Measurements from ENCODE around the gene NT5C. TPM values are rescaled to one million over a fixed set of nuclear protein-coding genes. Genes with fewer than 3 reads are reported as not detected.

NT5C gene
- total RNA-seq, 1 experiment from 2014 or later: 116 TPM

DNA sequence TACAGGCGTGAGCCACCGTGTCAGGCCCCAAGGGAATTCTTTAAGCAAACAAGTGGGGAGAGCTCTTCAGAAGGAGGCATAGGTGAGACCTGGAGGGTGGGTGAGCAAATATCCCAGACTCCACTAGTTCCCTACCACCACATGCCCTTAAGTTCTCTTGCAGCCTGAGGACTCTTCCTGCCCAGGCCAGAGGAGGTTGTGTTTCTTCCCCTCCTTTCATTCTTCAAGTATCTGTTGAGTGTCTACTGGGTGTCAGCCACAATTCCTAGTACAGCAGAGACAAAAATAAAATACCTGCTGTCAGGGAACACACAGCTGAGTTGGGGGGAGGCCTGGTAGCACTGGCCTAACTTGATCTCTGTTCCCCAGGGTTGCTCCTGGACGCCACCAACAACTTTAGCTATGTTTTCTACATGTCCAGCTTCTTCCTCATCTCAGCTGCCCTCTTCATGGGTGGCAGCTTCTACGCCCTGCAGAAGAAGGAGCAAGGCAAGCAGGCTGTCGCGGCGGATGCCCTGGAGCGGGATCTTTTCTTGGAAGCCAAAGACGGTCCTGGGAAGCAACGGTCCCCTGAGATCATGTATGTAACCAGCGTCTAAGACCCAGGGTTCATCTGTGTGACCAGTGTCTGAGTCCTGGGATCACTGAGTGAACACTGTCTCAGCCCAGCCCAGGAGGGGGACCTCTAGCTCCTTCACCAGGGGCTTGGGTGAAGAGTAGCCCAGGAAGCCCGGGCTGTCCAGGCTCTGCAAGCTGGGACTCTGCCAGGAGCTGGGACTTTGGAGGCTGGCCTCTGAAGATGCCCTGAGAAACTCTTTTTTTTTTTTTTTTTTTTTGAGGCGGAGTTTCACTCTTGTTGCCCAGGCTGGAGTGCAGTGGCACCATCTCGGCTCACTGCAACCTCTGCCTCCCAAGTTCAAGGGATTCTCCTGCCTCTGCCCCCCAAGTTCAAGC lies 27.7 kb downstream of the NT5C start:
- H3K9ac ChIP-seq (ENCODE audit: low read length): no peak overlapping the region
- intact Hi-C loops (cut with micrococcal nuclease): no loop called here
- no peaks in the 10 kb centered on the region for H3F3A ChIP-seq (ENCODE audit: low read length, unreplicated experiment)
- no peaks in the 10 kb centered on the region for H3K9me2 ChIP-seq (replicated peaks; ENCODE audit: low read length)
- ChIA-PET POLR2A (ENCODE audit: unreplicated experiment) (no interaction called here), CTCF (interaction anchor here (0.6 to 2.2 kb wide), 3 partner anchors 32 to 35 kb away, joined by 6 to 23 read pairs (median 8); no protein-coding TSS in a partner anchor)
- no peaks in the 10 kb centered on the region for H3K27me3 ChIP-seq (ENCODE audit: low read length)
- H4K20me1 ChIP-seq (ENCODE audit: low read length): no peaks in the 10 kb centered on the region
- no peak overlapping the region for H3K4me3 ChIP-seq (ENCODE audit: low read length)
- no TSS peak for BruUV-seq (replicated peaks)
- no peak overlapping the region for H2AFZ ChIP-seq (ENCODE audit: low read length)
- H3K4me1 ChIP-seq (ENCODE audit: insufficient read depth, low read length): 0 out of 2 replicates have a peak, but pooled peaks cover under 1% of the 10 kb centered on the region
- no peak for ATAC-seq
- H3K9me3 ChIP-seq (ENCODE audit: low read length): no peaks in the 10 kb centered on the region
- DNase-seq: no peak
- H3K36me3 ChIP-seq (ENCODE audit: low read depth, low read length): no peaks in the 10 kb centered on the region
- TF ChIP-seq EZH2 (IDR thresholded peaks at IDR 0.05; ENCODE audit: low read length, unreplicated experiment): no peak
- TF ChIP-seq, protein P1, sequence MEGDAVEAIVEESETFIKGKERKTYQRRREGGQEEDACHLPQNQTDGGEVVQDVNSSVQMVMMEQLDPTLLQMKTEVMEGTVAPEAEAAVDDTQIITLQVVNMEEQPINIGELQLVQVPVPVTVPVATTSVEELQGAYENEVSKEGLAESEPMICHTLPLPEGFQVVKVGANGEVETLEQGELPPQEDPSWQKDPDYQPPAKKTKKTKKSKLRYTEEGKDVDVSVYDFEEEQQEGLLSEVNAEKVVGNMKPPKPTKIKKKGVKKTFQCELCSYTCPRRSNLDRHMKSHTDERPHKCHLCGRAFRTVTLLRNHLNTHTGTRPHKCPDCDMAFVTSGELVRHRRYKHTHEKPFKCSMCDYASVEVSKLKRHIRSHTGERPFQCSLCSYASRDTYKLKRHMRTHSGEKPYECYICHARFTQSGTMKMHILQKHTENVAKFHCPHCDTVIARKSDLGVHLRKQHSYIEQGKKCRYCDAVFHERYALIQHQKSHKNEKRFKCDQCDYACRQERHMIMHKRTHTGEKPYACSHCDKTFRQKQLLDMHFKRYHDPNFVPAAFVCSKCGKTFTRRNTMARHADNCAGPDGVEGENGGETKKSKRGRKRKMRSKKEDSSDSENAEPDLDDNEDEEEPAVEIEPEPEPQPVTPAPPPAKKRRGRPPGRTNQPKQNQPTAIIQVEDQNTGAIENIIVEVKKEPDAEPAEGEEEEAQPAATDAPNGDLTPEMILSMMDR (conservative IDR thresholded peaks at IDR 0.05; ENCODE audit: low read depth, low read length): no peak
- no peak for TF ChIP-seq EZH2phosphoT487 (IDR thresholded peaks at IDR 0.05; ENCODE audit: borderline replicate concordance, low read length)
- H3K4me2 ChIP-seq (ENCODE audit: low read length): no peak overlapping the region
- H3K27ac ChIP-seq (ENCODE audit: low read length): no peak overlapping the region
- H3K79me2 ChIP-seq (ENCODE audit: low read length): no peaks in the 10 kb centered on the region

DNA sequence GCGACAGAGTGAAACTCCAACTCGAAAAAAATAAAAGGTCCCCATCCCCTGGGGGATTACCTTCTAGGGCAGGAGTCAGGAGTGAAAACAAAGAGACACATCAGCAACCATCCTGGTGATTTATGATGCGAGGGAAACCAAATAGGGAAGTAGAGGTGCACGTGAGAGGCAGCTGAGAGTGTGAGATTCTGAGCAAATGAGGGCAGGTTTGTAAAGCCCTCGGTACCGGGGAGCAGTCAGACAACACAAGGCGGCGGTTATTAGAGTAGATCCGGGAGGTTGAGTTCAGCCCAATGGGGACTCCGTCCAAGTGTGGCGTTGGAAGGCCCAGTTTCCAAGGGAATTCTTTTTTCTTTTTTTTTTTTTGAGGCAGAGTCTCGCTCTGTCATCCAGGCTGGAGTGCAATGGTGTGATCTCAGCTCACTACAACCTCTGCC lies 29.1 kb downstream of the NT5C start:
- no peaks in the 10 kb centered on the region for H3K27me3 ChIP-seq (ENCODE audit: low read length)
- H3K4me1 ChIP-seq (ENCODE audit: insufficient read depth, low read length): no peaks in the 10 kb centered on the region; the same call in 1 of the 2 replicates
- intact Hi-C loops (cut with micrococcal nuclease): no loop called here
- no peaks in the 10 kb centered on the region for H3K9me2 ChIP-seq (replicated peaks; ENCODE audit: low read length)
- H3K27ac ChIP-seq (ENCODE audit: low read length): no peak overlapping the region
- H3K9ac ChIP-seq (ENCODE audit: low read length): no peak overlapping the region
- DNase-seq (no peak), ATAC-seq (no peak)
- ChIA-PET POLR2A (ENCODE audit: unreplicated experiment) (no interaction called here), CTCF (no interaction called here)
- no peaks in the 10 kb centered on the region for H3K36me3 ChIP-seq (ENCODE audit: low read depth, low read length)
- no peak overlapping the region for H3K4me3 ChIP-seq (ENCODE audit: low read length)
- no peaks in the 10 kb centered on the region for H4K20me1 ChIP-seq (ENCODE audit: low read length)
- no peaks in the 10 kb centered on the region for H3K79me2 ChIP-seq (ENCODE audit: low read length)
- BruUV-seq (replicated peaks): no TSS peak
- H2AFZ ChIP-seq (ENCODE audit: low read length): no peak overlapping the region
- no peak overlapping the region for H3K4me2 ChIP-seq (ENCODE audit: low read length)
- no peaks in the 10 kb centered on the region for H3K9me3 ChIP-seq (ENCODE audit: low read length)
- H3F3A ChIP-seq (ENCODE audit: low read length, unreplicated experiment): no peaks in the 10 kb centered on the region
- TF ChIP-seq, protein P1 (conservative IDR thresholded peaks at IDR 0.05; ENCODE audit: low read depth, low read length): no peak
- no peak for TF ChIP-seq EZH2phosphoT487 (IDR thresholded peaks at IDR 0.05; ENCODE audit: borderline replicate concordance, low read length)
- TF ChIP-seq EZH2 (IDR thresholded peaks at IDR 0.05; ENCODE audit: low read length, unreplicated experiment): no peak

Measured in PC-3 (cell line).